Retina (tissue), 1 donor: ENCODE results near the gene SNCA.

Source experiments
- DNase-seq: peaks from one replicate; pipeline ENCODE4 v3.0.0-alpha.2; 2016

SNCA gene

DNA sequence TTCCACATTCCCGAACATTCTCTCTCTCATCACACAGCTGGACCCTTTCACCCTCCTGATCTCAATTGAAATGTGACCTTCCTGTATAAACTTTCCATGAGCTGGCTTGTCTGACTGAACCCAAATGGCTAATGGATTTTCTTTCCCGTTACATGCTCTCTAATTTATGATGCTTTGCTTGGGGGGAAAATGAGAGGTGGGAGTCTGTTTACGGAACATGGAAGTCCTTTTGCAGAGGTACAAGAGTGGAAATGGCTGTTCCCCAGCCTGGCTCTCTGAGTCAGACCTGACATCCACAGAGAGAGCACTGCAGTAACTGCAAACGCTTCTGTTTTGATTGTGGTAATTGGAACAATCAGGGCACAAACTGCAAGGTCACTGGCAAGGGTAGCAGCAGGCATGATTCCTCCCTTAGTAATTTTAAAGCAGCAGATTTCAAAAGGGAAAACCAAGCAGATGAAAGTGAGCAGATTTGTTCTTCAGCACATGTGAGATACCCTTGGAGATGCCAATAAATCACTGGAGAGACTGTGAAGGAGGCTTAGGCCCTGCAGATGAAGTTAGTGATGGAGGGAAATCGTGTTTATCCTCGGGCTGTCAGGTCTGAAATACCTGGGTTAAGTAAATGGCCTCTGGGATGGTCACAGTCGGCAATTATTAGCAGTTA lies 83.9 kb downstream of the SNCA start:
- DNase-seq, result peak; percentile 61

GRCh38 chr4:89751416-89751815 lies 85.5 kb downstream of the SNCA start:
- DNase-seq, result no peak

DNA sequence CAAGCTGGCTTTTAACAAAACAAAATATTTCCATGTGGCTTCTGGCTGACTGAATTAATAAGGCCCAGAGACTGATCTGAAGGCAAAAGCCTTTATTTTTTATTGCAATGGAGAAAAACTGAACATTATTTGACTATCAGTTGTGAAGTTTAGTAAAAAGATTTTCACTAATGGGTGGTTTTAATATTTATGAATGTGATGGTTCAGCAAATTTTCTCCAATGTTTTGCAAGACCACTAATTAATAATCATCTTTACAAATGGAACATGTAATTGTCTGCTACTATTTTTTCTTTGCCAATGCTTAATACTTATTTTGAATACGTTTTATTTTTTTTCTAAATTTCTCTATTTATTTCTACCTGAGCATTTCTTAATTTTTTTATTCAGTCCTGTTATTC lies 90.6 kb downstream of the SNCA start:
- no peak for DNase-seq

GRCh38 chr4:89745708-89746107 lies 91.3 kb downstream of the SNCA start:
- no peak for DNase-seq

- no peak for DNase-seq
These were observed 92.0 kb downstream of the SNCA start for GRCh38 chr4:89744914-89745313.

DNA sequence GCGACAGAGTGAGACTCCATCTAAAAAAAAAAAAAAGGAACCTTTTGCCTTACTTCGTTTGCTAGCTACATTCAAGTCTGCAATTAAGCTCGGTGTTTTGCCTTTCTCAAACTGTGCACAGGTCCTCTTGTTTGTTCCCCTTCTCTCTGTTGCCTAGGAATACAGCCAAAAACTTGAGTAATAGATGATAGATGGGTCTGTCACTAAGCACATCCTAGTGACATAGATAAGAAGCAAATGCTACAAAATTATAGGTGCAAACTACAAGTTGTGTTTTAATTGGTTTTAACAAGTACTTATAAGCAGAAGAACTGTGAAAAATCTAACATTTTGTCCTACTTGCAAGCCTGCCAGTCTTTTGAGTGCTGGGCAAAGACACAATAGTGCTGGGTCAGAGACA lies 95.2 kb downstream of the SNCA start:
- DNase-seq, result no peak

- DNase-seq, result no peak
These were observed 97.5 kb downstream of the SNCA start for GRCh38 chr4:89739311-89739988.

DNA sequence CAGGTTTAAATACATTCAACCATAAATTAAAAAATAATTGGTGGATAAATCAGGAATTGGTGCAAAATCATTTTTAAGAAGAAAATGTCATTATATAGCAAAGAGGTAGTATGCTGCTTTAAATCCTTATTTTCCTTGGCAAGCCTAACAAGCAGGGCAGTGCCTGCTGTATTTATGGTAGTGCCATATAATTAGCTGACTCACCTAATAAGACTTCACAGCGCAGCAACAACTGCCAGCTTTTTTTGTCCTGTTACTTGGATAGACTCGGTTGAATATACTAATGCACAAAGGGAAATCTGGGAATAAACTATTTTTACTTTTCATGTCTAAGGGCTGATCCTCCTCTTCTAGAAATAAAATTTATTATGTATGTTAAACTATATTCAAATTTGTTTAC lies 99.1 kb downstream of the SNCA start:
- no peak for DNase-seq

DNA sequence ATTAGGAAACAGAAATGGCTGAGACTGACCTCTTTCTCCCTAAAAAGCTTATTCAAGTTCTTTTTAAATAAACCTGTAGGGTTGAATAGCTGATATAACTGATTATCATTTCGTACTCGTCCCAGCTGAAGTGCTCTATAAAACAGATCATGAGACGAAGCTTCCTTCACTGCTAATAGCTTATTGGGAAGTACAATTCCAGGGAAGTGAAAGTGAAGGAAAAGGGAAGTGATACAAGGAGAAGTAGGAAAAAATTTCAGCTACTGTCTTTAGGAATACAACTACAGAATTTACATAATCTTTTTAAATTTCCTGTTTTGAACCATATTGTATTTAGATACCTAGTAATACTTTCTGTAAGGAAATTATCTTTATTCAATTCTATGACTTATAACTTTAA lies 103.0 kb downstream of the SNCA start:
- DNase-seq, result no peak

DNA sequence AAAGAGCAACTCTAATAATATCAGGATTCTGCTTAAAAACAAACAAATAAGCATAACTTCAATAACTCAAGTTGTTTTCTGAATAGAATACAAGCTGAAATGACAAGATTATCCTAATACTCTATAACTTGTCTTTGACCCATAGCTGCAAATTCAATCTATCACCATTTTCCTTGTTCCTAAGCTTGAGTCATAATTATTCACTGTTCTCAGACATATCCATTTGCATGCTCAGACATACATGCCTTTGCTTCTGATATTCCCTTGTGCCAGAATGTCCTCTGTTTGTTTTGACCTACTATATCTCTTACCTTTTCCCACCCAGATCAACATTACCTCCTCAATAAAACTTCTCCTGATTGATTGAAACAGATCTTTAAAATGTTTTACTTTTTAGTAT lies 109.7 kb downstream of the SNCA start:
- no peak for DNase-seq

GRCh38 chr4:89725268-89725667 lies 111.7 kb downstream of the SNCA start:
- no peak for DNase-seq

GRCh38 chr4:89724716-89725115 lies 112.2 kb downstream of the SNCA start:
- no peak for DNase-seq

- no peak for DNase-seq
These were observed 113.9 kb downstream of the SNCA start for GRCh38 chr4:89723096-89723495.

- DNase-seq, result no peak
These were observed 114.4 kb downstream of the SNCA start for GRCh38 chr4:89722517-89722916.

DNA sequence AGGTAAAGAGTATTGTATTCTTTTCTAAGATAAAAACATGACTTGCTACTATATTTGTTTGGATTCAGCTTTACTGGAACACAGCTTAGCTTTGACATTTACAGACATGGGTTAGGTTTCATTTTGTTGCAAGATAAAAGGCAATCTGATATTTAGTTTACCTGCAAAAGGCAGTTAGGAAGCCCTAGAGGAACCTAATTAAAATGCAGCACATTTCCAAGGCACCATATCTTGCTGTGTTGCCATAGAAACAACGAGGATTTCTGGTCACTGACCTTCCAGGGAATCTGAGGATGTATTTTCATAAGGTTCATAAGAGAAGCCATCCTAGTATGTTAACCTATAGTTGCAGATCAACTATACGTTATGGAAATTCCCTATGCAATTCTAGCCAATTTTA lies 116.0 kb downstream of the SNCA start:
- no peak for DNase-seq

- DNase-seq, result peak; percentile 31
These were observed 117.3 kb downstream of the SNCA start for GRCh38 chr4:89719536-89720090.

- DNase-seq, result peak; percentile 53
These were observed 120.1 kb downstream of the SNCA start for GRCh38 chr4:89716893-89717292.

GRCh38 chr4:89715631-89716030 lies 121.3 kb downstream of the SNCA start:
- no peak for DNase-seq

- no peak for DNase-seq
These were observed 124.1 kb downstream of the SNCA start for GRCh38 chr4:89712827-89713226.

DNA sequence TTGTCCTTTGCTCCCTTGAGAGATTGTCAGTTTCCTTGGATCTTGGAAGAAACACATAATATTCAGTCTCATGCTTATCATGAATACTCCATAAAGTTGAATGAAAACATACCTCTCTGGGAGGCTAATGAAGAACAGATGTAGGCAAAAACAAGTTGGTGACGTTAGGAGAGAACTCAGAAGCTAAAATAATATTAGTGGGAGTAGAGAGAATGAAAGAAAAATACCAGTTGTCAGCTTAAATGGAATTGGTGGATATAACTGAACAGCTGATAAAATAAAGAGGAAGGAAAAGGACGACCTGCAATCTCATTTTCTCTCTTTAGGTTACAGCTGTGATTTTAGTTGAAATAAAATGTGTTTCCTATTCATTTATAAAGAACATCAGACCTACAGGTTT lies 124.8 kb downstream of the SNCA start:
- no peak for DNase-seq

- peak; percentile 21 for DNase-seq
These were observed 128.0 kb downstream of the SNCA start for GRCh38 chr4:89708903-89709421.

DNA sequence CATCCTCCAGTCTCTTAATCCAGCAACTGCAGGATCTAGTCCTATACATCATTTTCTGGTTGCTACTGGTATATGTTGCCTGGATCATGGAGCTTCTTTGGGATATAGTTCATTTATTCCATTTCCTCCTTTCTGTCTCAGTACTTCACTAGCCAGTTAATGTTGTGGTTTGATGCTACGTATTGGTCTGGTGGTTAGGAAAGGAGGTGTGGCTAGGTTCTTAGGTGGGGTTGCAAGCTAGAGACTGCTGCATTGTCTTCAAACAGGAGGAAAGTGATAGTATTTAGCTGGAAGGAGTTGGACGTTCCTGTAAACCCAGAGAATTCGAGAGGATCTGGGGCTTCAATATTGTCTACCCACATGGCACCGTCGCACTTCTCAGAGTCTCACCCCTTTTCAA lies 129.5 kb downstream of the SNCA start:
- no peak for DNase-seq

- DNase-seq, result no peak
These were observed 132.1 kb downstream of the SNCA start for GRCh38 chr4:89704651-89705395.
